SU-DHL-6 (cell line): Measurements from ENCODE around the gene STIL.

Experiments used
- H2AFZ ChIP-seq: fragments of 200-600 bp; sonication (generic); 2 replicates; pipeline ENCODE4 v1.6.1; 2014; ENCODE audit warnings: low read depth, mild to moderate bottlenecking, moderate library complexity, mixed read lengths, antibody characterized with exemption, low read length; ENCODE audit not compliant: severe bottlenecking
- H3F3A ChIP-seq: fragments of 200-600 bp; shearing (Covaris generic); 2 replicates; pipeline ENCODE4 v1.6.0; 2016; ENCODE audit warnings: antibody characterized with exemption, mild to moderate bottlenecking; ENCODE audit not compliant: insufficient read depth
- H3K27ac ChIP-seq: fragments of 200-600 bp; sonication (generic); 2 replicates; pipeline ENCODE4 v1.5.1; 2016; ENCODE audit warnings: low read depth, mild to moderate bottlenecking, low read length, moderate library complexity, mixed read lengths
- H3K27me3 ChIP-seq: fragments of 200-600 bp; sonication (generic), shearing (Covaris generic); 2 replicates; pipeline ENCODE4 v1.6.0; 2014; ENCODE audit warnings: mild to moderate bottlenecking, low read length
- H3K36me3 ChIP-seq: fragments of 200-600 bp; sonication (generic); 2 replicates; pipeline ENCODE4 v1.6.1; 2014; ENCODE audit warnings: mild to moderate bottlenecking, low read length, mixed read lengths
- H3K4me2 ChIP-seq: fragments of 300-600, 200-600 bp; shearing (Covaris generic), sonication (generic); 2 replicates; pipeline ENCODE4 v1.6.0; 2014; ENCODE audit warnings: low read length, low read depth, mild to moderate bottlenecking; ENCODE audit not compliant: poor library complexity, severe bottlenecking
- H3K4me3 ChIP-seq: fragments of 200-600 bp; sonication (generic); 2 replicates; pipeline ENCODE4 v1.5.1; 2014; ENCODE audit warnings: antibody characterized with exemption, low read length, mild to moderate bottlenecking, mixed read lengths; ENCODE audit not compliant: insufficient read depth, poor library complexity, severe bottlenecking
- H3K79me2 ChIP-seq: fragments of 200-600 bp; sonication (generic); 2 replicates; pipeline ENCODE4 v1.6.1; 2014; ENCODE audit warnings: mild to moderate bottlenecking, low read length, moderate library complexity; ENCODE audit not compliant: insufficient read depth
- H3K9ac ChIP-seq: fragments of 200-600 bp; sonication (generic); 2 replicates; pipeline ENCODE4 v1.7.0; 2014; ENCODE audit warnings: mild to moderate bottlenecking, low read length
- H3K9me2 ChIP-seq: fragments of 200-600 bp; sonication (generic); replicated peaks from 2 replicates; pipeline ENCODE4 v1.6.1; 2014; ENCODE audit warnings: low read length; ENCODE audit not compliant: insufficient read depth
- H3K9me3 ChIP-seq: fragments of 200-600 bp; sonication (generic); 2 replicates; pipeline ENCODE4 v1.6.1; 2014; ENCODE audit warnings: low read length, mixed read lengths; ENCODE audit not compliant: insufficient read depth
- H4K20me1 ChIP-seq: fragments of 200-600 bp; sonication (generic); 2 replicates; pipeline ENCODE4 v1.6.1; 2014; ENCODE audit warnings: low read depth, mild to moderate bottlenecking, antibody characterized with exemption, low read length, moderate library complexity, mixed read lengths
- EZH2phosphoT487 ChIP-seq: fragments of 200-600 bp; sonication (generic), shearing (Covaris generic); conservative IDR thresholded peaks from 2 replicates; pipeline ENCODE4 v1.6.1; 2018; ENCODE audit warnings: mild to moderate bottlenecking, antibody characterized with exemption, low read length, moderate library complexity, mixed read lengths
- TF ChIP-seq, protein P1 (sequence below): fragments of 200-600 bp; sonication (generic); IDR thresholded peaks from one replicate; pipeline ENCODE4 v1.5.1; 2017; ENCODE audit warnings: antibody characterized with exemption, mild to moderate bottlenecking, low read length, moderate library complexity; ENCODE audit not compliant: insufficient read depth, poor library complexity, severe bottlenecking

Gene STIL

DNA sequence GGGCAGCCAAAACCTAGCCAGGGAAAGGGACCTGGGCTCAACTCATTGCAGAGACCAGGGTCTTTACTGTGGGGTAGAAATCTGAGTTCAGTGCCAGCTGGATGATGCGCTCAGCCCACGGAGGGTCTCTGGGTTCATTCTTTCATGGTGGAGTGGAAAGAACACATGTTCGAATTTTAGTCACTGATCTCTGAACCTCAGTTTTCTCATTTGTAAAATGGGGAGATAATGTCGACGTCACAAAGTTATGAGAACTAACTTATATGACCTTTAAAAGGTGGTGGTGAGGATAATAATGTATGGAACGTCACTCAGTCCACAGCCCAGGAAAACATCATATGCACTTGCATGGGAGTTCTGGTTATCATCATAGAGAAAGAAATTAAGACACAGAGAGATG is 80.8 kb downstream of the STIL start:
- H3K9me2 ChIP-seq: no peaks in the 10 kb centered on the region
- no peaks in the 10 kb centered on the region for H3K27me3 ChIP-seq

DNA sequence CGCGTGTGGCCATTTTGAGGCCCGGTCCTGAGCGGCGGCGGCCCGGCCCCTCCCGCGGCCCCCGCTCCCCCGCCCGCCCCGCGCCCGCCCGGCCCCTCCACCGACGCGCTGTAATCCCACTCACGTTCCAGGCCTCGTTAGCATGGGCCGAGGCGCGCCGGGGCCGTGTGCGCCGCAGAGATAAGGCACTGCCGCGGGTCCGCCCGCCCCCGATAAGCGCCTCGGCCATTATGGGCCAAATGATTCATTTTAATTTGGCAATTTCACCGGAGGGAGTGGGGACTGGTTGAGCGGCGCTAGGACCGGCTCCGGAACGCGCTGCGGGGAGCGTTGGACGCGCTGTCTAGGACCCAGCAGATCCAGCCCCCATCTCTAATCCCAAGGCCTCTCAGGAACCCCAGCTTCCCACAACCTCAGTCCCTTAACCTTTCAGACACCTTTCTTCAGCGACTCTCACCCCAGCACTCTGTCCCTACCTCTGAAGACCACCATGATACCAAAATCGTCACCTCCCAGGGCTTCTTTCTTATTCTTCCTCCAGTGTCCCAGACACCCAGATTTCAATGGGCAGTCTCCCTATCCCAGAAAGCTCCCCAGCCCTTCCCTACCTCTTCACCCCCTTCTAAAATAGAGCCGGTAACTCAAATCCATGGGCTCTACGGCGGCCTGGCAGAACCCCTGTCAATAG is 81.6 kb downstream of the STIL start, which contains the start of gene TAL1:
Gene TAL1, minus strand, starts transcription at position 39 of the 688 bp plus-strand sequence. CDS start 6,337 bp downstream, outside the sequence.
- TF ChIP-seq EZH2phosphoT487: no peak
- TF ChIP-seq, protein P1, sequence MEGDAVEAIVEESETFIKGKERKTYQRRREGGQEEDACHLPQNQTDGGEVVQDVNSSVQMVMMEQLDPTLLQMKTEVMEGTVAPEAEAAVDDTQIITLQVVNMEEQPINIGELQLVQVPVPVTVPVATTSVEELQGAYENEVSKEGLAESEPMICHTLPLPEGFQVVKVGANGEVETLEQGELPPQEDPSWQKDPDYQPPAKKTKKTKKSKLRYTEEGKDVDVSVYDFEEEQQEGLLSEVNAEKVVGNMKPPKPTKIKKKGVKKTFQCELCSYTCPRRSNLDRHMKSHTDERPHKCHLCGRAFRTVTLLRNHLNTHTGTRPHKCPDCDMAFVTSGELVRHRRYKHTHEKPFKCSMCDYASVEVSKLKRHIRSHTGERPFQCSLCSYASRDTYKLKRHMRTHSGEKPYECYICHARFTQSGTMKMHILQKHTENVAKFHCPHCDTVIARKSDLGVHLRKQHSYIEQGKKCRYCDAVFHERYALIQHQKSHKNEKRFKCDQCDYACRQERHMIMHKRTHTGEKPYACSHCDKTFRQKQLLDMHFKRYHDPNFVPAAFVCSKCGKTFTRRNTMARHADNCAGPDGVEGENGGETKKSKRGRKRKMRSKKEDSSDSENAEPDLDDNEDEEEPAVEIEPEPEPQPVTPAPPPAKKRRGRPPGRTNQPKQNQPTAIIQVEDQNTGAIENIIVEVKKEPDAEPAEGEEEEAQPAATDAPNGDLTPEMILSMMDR: no peak
- Histone ChIP-seq H2AFZ (no peak within 1 kb of the TSS), H3K79me2 (no peaks in the 10 kb centered on the region), H3K27me3 (no peaks in the 10 kb centered on the region), H3K36me3 (no peaks in the 10 kb centered on the region), H3K9ac (no peak within 1 kb of the TSS), H3F3A (no peaks in the 10 kb centered on the region), H3K4me2 (no peak within 1 kb of the TSS), H4K20me1 (no peaks in the 10 kb centered on the region), H3K4me3 (no peak within 1 kb of the TSS), H3K9me3 (no peaks in the 10 kb centered on the region), H3K27ac (no peak within 1 kb of the TSS), H3K9me2 (no peaks in the 10 kb centered on the region)

More for the DNA sequence above, 80.8 kb downstream of the STIL start:
- no peaks in the 10 kb centered on the region for H3F3A ChIP-seq
- no peaks in the 10 kb centered on the region for H3K36me3 ChIP-seq
- no peaks in the 10 kb centered on the region for H3K9me3 ChIP-seq
- no peak overlapping the region for H3K9ac ChIP-seq
- no peak overlapping the region for H3K27ac ChIP-seq
- no peak overlapping the region for H2AFZ ChIP-seq
- TF ChIP-seq, protein P1: no peak
- no peak for TF ChIP-seq EZH2phosphoT487
- H4K20me1 ChIP-seq: no peaks in the 10 kb centered on the region
- no peak overlapping the region for H3K4me2 ChIP-seq
- no peak overlapping the region for H3K4me3 ChIP-seq
- H3K79me2 ChIP-seq: no peaks in the 10 kb centered on the region

DNA sequence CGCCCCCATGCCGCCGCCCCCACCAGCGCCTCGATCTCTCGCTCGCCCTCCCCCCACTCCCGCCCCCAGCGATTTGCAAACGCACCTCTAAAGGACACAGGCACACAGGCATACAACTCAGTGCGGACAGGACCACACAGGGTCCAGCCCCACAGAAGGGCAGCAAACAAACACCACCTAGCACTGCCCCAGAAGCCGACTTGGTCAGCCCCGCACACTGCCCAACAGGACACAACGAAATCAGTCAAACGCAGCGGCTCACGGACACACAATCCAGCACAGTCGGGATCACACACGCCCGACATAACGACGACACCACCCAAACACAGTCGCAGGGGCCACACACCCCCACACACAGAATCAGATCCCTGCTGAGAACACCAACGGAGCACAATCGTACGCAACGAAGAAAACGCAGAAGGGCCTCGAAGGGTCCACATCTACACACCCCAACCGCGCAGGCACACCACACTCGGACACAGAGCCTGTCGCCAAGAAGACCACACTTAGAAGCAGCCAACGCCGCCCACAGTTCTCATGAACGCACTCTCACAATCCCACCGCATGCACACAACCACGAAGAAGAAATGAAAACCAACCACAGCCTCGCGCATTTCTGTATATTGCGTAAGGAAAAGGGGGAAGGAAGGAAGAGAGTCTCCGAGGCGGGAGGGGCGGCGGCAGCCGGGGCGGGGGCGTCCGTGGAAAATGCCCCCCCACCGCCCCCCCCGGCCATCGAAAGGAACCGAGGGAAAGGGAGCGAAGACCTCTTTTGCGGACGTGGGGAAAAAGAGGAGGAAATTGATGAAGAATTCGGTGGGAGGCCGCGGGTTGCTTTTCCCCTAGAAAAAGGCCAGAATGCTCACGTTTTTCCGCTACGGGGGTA is 82.4 kb downstream of the STIL start:
- Histone ChIP-seq H3K9ac (no peak overlapping the region), H3K36me3 (no peaks in the 10 kb centered on the region), H3K9me2 (no peaks in the 10 kb centered on the region), H3K4me2 (no peak overlapping the region), H3K27me3 (no peaks in the 10 kb centered on the region), H3K79me2 (no peaks in the 10 kb centered on the region), H3F3A (no peaks in the 10 kb centered on the region), H3K9me3 (no peaks in the 10 kb centered on the region), H2AFZ (no peak overlapping the region), H3K4me3 (no peak overlapping the region), H4K20me1 (no peaks in the 10 kb centered on the region), H3K27ac (no peak overlapping the region)
- no peak for TF ChIP-seq EZH2phosphoT487
- TF ChIP-seq, protein P1: no peak
